Measurements from ENCODE around the gene OOSP3. TPM values are rescaled to one million over a fixed set of nuclear protein-coding genes. Genes with fewer than 3 reads are reported as not detected.

The OOSP3 gene, protein sequence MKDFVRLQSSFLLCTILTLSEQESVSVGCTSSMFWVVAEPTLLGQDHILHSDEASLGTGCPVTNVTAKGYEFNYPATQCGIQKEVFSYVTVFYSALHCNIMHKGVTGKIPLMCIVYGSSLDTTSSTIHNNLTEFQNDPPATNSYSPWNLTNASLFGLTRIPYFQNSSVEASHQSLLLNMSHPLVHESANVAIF
- not detected in 5 replicates for total RNA-seq (2022; extraction: Qiagen RNA extraction)

GRCh38 chr11:59878575-59878974 lies at the start of gene OOSP3:
OOSP3 (plus strand) TSS chr11:59878782; CDS start chr11:59878809, 27 bp downstream.

DNA sequence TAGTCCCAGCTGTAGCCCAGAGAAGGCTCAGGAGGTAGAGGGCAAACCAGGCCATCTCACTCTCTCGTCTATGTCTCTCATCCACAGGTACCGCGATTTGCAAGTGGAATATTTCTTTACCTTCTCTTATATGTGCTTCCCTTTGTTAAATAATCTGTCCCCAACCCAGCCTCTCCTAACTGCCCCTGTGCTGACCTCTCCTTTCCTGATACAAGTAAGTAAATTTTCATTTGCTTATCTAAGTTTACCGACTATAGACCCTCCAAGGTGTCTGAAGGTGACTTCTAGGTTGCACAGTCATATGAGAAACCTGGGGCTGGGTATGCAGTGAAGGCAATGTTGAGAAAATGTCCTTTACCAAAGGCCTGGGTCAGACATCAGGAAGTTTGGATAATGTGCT lies 33.2 kb upstream of the OOSP3 start, which contains the start of gene CBLIF:
CBLIF (minus strand) TSS at position 101 of the 400 bp plus-strand sequence; CDS start at position 55, 46 bp downstream.

DNA sequence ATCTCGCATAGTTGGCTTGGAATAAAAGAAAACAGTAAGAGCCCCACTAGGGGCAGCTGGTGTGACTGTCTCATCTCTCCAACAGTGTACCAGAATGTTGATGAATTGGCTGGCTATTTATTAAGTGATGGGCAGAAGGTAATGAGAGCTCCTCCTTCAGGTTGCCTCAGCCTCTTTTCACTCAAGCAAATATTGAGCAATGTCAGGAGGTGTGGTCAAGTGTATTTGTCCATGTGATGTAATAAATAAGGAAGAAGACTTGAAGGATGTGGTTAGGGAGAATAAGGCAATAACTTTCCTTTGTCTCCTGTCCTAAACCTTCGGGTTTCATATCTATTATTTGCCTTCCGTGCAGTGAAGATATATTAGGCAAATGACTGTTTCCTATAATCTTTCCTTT lies 12.2 kb upstream of the OOSP3 start, which contains the start of gene TCN1:
TCN1 (minus strand) TSS at position 91 of the 400 bp plus-strand sequence; CDS start at position 74, 17 bp downstream.

GRCh38 chr11:59938132-59938531 lies 59.5 kb downstream of the OOSP3 start, which contains the start of gene OOSP1:
OOSP1 (plus strand) TSS chr11:59938432; CDS start chr11:59938455, 23 bp downstream.

Other genes starting within 250 kb of the OOSP3 start
- 40.0 to 47.9 TPM (median 46.0 TPM) in 5 replicates for gene PATL1, start 209.7 kb upstream of the OOSP3 start, total RNA-seq (2022; extraction: Qiagen RNA extraction)
- not detected in 5 replicates for gene OR10V1, start 164.9 kb upstream of the OOSP3 start, total RNA-seq (2022; extraction: Qiagen RNA extraction)
- 21.8 to 27.4 TPM (median 25.8 TPM) in 5 replicates for gene STX3, start 123.4 kb upstream of the OOSP3 start, total RNA-seq (2022; extraction: Qiagen RNA extraction)
- 64.2 to 65.4 TPM (median 64.9 TPM) in 5 replicates for gene MRPL16, start 68.0 kb upstream of the OOSP3 start, total RNA-seq (2022; extraction: Qiagen RNA extraction)
- gene CBLIF, start 33.3 kb upstream of the OOSP3 start, total RNA-seq (2022; extraction: Qiagen RNA extraction): not detected in 5 replicates
- 0.16 to 0.30 TPM (median 0.21 TPM) in 5 replicates for gene TCN1, start 12.3 kb upstream of the OOSP3 start, total RNA-seq (2022; extraction: Qiagen RNA extraction)
- gene OOSP1, start 59.6 kb downstream of the OOSP3 start, total RNA-seq (2022; extraction: Qiagen RNA extraction): not detected in 5 replicates
- not detected in 5 replicates for gene OOSP4A, start 85.3 kb downstream of the OOSP3 start, total RNA-seq (2022; extraction: Qiagen RNA extraction)
- gene OOSP4B, start 138.4 kb downstream of the OOSP3 start, total RNA-seq (2022; extraction: Qiagen RNA extraction): not detected in 5 replicates
- not detected in 5 replicates for gene OOSP2, start 161.6 kb downstream of the OOSP3 start, total RNA-seq (2022; extraction: Qiagen RNA extraction)
- gene MS4A3, start 177.9 kb downstream of the OOSP3 start, total RNA-seq (2022; extraction: Qiagen RNA extraction): not detected in 5 replicates
- not detected in 5 replicates for gene MS4A2, start 209.9 kb downstream of the OOSP3 start, total RNA-seq (2022; extraction: Qiagen RNA extraction)